Hepatocyte (in vitro differentiated cells): ENCODE measurements around the gene RHBDD3.

Experiments used
- CTCF ChIP-seq: fragments of 200-600 bp; sonication (generic); IDR thresholded peaks from 2 replicates; pipeline ENCODE4 v1.5.1; 2016; ENCODE audit warnings: antibody characterized with exemption, mild to moderate bottlenecking; ENCODE audit not compliant: poor library complexity
- EZH2 ChIP-seq: fragments of 200-600 bp; sonication (generic); IDR thresholded peaks from 2 replicates; pipeline ENCODE4 v1.6.1; 2016; ENCODE audit warnings: antibody characterized with exemption, mild to moderate bottlenecking, borderline replicate concordance

- TF ChIP-seq CTCF (no peak), EZH2 (no peak)
These were observed 52.5 kb downstream of the RHBDD3 start for GRCh38 chr22:29215012-29215860.
